Stimulated activated CD8-positive, alpha-beta memory T cell treated with anti-CD3 and anti-CD28 coated beads, Interleukin-12 subunit alpha, Interleukin-12 subunit beta, amount 100 ng/mL, for 1 hour (primary cell): Measurements from ENCODE around the gene DOCK1.

Experiments
- DNase-seq: peaks from one replicate; pipeline ENCODE4 v3.0.0-alpha.2; 2020; ENCODE audit warnings: low read depth

DOCK1 gene

DNA sequence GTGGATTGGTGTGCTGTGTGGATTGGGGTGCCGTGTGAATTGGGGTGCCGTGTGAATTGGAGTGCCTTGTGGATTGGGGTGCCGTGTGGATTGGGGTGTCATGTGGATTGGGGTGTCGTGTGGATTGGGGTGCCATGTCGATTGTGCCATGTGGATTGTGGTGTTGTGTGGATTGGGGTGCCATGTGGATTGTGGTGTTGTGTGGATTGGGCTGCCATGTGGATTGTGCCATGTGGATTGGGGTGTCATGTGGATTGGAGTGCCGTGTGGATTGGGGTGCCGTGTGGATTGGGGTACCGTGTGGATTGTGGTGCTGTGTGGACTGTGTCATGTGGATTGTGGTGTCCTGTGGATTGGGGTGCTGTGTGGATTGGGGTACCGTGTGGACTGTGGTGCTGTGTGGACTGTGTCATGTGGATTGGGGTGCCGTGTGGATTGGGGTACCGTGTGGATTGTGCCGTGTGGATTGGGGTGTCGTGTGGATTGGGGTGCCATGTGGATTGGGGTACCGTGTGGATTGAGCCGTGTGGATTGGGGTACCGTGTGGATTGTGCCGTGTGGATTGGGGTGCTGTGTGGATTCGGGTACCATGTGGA is 523.3 kb downstream of the DOCK1 start:
- no peak for DNase-seq

DNA sequence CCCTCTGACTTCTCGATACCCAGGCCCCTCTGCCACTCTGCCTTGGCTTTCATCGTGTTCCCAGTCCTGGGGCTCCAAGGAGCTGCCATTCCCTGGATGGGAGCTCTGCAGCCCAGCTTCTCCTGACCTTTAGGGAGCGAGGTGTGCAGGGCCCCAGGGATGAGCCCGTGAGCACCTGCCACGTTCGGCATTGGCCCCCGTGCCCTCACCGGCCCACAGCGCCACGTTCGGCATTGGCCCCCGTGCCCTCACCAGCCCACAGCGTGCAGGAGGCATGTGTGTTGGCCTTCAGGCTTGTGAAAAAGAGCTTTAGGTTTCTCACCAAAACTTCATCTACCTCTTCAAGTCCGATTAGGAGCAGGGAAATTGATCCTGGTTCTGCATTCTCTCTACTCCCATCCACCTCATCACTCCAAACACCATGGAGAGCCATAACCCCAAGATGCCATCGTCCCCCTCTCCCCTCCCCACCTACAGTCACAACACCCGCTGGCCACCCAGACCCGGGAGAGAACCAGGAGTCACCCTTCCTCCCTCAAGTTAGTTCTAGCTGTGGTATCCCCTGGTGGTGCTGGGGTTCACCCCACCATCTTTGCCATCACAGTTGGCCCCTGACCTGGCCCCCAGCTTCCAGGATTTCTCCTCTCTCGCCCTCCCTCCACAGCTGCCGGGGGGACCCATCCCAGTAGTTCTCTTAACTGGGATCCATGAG is 524.5 kb downstream of the DOCK1 start:
- no peak for DNase-seq

- no peak for DNase-seq
Observed at GRCh38 chr10:127431525-127431924, 526.3 kb downstream of the DOCK1 start.

- DNase-seq, result no peak
Observed at GRCh38 chr10:127434006-127434405, 528.8 kb downstream of the DOCK1 start.

GRCh38 chr10:127435246-127435645 is 530.0 kb downstream of the DOCK1 start:
- DNase-seq, result no peak

GRCh38 chr10:127440371-127440770 is 535.1 kb downstream of the DOCK1 start:
- DNase-seq, result no peak

DNA sequence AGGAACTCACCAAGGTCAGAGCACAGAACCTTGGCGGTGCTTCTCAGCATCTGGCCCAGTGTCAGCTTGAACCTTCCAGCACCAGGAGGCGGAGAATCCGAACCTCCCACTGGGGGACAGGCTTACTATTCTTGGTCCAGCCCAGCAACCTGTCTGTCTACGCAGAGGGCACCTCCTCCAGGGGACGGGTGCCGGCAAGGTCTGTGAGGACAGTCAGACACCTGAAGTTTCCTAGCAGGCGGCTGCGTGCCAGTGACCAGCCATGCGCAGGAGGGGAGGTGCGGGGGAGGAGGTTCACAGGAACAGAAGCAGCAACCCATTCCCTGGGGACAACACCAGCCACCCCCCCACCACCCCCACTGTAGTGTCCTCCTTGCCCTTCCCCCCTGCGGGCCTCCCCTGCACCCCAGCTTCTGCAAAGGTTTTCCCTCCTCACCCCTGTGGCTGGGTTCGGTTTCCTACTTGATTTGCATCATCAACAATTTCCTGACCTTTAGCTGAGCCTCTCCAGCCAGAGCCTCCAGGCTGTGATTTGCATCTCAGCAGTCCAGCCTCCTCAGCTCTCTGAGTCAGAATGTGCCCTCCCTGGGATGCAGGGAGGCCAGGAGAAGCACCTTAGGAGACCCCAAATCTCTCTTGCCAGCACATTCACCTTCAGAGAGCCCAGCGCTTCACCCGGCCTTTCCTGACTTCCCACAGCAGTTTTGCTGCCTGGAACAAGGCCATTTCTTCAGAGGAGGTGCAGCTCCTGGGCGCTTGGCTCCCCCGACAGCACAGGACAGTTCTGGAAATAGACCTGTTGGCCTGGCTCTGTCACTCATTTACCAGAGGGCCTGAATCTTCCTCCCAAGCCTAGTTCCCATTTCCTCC is 536.4 kb downstream of the DOCK1 start:
- DNase-seq, result no peak

GRCh38 chr10:127442220-127442525 is 536.9 kb downstream of the DOCK1 start:
- DNase-seq, result no peak

- DNase-seq, result no peak
Observed at GRCh38 chr10:127444155-127444554, 538.9 kb downstream of the DOCK1 start.

- DNase-seq, result no peak
Observed at GRCh38 chr10:127447197-127447596, 542.0 kb downstream of the DOCK1 start.

GRCh38 chr10:127449490-127449889 is 544.3 kb downstream of the DOCK1 start:
- no peak for DNase-seq

- no peak for DNase-seq
Observed at GRCh38 chr10:127450644-127451043, 545.4 kb downstream of the DOCK1 start.

DNA sequence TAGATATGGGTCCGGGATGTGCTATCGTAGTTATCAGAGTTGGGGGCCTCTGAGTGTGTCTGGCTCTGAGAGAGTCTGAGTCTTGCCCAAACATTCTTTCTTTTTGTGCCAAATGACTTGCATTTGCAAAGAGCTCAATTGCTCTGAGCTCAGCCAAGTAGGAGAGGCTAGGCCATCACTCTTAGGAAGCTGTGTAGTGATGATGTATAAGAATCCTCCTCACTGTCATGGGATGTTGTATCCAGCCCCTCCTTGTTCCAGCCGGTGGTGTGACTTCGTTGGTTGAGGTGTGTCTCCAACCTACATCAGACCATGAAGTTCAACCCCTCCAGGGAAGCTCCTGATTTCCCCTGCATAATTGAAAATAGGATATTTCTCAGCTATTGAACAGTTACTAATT is 546.4 kb downstream of the DOCK1 start:
- DNase-seq, result no peak

GRCh38 chr10:127452568-127452967 is 547.3 kb downstream of the DOCK1 start:
- no peak for DNase-seq

DNA sequence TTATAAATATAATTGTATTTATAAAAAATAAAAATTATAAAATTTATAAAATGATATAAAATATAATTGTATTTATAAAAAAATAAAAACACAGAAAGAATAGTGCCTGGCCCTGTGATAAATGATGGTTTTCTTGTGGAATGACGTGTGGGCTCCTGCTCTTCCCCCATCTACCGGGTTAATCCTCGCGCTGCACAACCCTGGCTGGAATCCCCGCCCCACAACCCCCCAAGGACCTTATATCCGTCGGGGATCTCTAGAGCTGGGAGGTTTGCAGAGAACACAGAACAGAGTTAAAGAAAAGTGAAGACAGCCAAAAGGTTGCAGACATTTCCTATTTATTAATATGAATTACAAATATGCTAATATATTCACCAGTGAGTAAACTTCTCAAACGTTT is 548.5 kb downstream of the DOCK1 start:
- no peak for DNase-seq

DNA sequence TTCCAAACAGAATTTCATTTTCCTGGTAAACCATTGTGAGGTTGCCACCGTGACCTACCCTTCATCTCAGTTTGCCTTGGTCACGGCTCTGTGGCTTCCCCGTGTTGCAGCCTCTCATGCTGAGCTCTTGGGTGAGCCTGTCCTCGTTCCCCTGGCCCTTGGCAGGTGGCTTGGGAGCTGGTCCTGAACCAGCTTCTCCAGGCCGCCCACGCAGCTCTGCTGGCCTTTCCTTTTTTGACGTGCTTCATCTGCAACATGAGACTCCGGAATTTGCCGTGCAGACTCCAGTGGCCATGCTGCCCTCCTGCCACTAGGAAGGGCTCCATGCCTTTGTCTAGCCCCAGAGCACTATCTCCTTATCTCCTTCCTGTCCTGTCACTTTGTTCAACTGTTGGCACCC is 550.9 kb downstream of the DOCK1 start:
- DNase-seq, result no peak

GRCh38 chr10:127458016-127458810 is 553.0 kb downstream of the DOCK1 start:
- DNase-seq, result no peak

GRCh38 chr10:127458829-127459228 is 553.6 kb downstream of the DOCK1 start:
- no peak for DNase-seq

DNA sequence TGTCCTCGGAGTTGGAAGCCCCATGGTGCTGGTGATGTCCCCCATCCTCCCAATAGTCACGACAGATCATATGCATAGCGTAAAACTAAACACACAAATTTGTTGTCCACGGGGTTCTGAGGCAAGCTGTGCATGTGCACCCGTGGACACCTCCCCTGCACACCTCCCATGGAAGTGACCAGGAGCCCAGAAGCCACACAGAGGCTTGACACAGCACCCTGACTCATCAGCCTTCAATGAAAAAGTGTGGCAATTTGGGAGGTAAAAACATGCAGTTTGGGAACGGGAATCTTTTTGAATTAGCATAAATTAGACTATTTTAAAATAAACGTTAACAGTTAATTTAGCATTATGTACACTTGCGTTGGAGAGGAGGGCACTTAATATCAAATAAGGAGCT is 554.7 kb downstream of the DOCK1 start:
- no peak for DNase-seq

GRCh38 chr10:127462643-127463295 is 557.5 kb downstream of the DOCK1 start:
- no peak for DNase-seq

DNA sequence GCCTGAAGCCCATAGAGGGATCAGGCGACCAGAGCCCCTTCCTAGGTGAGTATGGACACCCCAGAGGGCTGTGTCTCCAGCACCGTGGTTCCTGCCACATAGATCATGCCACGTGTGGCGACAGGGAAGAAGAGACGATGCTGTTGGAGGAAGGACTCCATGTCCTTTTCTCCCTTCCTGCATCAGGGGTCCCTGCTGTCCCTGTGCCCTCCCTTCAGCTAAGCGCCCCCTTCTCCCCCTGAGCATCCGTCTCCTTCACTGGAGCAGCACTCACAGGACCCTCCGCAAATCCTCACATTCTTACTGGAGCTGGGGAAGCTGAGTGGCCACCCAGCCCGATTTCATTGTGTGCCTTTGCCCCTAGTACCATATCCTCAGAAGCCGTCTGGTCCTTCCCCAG is 558.3 kb downstream of the DOCK1 start:
- DNase-seq, result no peak

DNA sequence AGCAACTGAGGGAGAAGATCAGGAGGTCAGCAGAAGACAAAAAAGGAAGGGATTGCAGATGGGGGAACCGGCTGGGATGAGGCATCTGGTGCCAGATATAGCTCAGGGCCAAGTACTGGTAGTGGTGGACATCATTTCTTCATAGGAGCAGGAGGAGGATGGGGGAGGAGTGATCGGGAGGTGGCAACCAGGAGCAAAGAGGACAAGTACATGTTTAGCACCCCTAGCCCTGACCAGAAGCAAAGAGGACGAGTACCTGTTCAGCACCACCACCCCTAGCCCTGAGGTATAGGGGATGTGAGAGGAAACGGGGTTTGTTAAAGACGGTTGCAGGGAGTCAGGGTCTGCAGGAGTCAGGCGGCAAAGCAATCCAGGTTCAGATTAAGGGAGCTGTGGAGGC is 559.3 kb downstream of the DOCK1 start:
- DNase-seq, result no peak
